ENCODE results near the gene YIF1A. TPM values are rescaled to one million over a fixed set of nuclear protein-coding genes. Genes with fewer than 3 reads are reported as not detected.
"Not testable (repeated sequence)": the region's sequence is repeated elsewhere in the genome, so short reads cannot be mapped to it uniquely, and the experiment has no call there.

The YIF1A gene
- total RNA-seq, 1 experiment from 2014 or later, result 188 TPM

DNA sequence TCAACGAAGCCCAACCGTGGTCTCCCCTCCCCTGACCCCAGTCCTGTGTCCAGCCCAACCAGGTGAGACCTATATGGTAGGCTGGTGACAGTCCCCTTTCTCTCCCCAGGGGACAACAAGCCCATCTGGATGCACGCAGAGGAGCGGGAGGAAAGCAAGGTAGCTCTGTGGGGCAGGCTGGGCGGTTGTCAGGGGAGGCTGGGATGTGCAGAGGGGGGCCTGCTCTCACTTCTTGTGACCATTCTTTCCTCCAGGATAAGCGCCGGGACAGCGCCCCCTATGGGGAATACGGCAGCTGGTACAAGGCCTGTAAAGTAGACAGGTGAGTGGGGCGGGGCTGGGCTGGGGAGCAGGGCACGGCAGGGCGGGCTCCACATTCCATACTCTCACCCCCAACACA lies 24.0 kb downstream of the YIF1A start:
- no peak for DNase-seq (ENCODE audit: low read depth)
- in situ Hi-C loops (cut with HindIII; ENCODE audit: low pct_unique_long_range_greater_than_20kb, low sequenced_read_pairs), result no loop called here

DNA sequence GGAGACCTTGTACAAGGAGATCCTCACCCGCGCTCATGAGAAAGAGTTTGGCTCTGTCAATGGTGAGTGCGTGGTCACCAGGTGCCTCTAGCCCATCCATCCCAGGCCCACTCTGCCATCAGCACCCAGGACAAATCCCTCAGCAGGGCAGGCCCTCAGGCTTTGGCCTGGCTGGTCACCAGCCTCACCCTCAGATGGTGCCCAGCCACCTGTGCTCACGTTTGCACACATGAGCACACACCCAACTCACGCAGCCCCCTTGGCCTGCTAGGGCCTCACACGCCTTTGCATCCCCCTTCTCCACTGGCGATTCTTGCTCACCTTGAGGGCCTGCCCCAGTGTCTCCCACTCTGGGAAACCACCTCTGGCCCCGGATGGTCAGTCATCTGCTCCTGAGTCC lies 24.6 kb downstream of the YIF1A start:
- no peak for DNase-seq (ENCODE audit: low read depth)
- in situ Hi-C loops (cut with HindIII; ENCODE audit: low pct_unique_long_range_greater_than_20kb, low sequenced_read_pairs), result no loop called here

DNA sequence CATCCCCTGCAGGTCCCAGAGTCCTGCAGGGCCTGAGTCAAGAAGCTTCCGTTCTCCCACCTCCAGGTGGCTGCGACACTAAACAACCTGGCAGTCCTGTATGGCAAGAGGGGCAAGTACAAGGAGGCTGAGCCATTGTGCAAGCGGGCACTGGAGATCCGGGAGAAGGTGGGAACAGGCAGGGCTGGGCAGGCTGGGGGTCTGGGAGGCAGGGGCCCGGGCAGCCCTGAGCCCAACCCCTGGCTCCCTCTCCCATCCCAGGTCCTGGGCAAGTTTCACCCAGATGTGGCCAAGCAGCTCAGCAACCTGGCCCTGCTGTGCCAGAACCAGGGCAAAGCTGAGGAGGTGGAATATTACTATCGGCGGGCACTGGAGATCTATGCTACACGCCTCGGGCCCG lies 25.2 kb downstream of the YIF1A start:
- in situ Hi-C loops (cut with HindIII; ENCODE audit: low pct_unique_long_range_greater_than_20kb, low sequenced_read_pairs), result no loop called here
- DNase-seq (ENCODE audit: low read depth), result no peak

DNA sequence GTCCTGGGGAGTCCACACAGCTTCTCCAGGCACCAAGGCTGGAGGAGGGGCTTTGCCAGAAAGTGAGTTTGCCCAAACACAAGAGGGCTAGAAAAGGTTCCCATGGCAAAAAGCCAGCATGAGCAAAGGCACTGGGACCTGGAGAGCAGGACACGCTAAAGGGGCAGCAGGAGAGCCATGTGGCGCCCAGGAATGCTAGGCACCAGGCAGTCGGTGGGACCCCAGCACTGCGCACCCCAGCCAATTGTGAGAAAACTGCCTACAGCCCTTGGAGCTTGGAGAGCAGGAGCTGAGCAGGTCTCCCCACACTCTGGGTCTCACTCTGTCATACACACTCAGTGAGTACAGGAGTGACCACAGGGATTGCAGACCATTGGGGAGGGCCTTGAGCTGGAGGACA lies 25.7 kb downstream of the YIF1A start:
- DNase-seq (ENCODE audit: low read depth), result no peak
- in situ Hi-C loops (cut with HindIII; ENCODE audit: low pct_unique_long_range_greater_than_20kb, low sequenced_read_pairs), result no loop called here

DNA sequence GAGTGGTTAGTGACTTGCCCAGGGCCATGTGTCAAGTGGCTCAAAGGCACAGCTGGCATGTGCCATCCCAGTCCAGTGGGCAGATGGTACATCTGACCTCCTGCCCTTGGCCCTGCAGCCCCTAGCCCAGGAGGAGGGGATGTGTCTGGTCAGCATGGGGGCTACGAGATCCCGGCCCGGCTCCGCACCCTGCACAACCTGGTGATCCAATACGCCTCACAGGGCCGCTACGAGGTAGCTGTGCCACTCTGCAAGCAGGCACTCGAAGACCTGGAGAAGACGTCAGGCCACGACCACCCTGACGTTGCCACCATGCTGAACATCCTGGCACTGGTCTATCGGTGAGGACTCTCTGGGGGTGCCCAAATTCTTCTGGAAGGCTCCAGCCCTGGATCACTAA lies 26.2 kb downstream of the YIF1A start:
- no peak for DNase-seq (ENCODE audit: low read depth)
- in situ Hi-C loops (cut with HindIII; ENCODE audit: low pct_unique_long_range_greater_than_20kb, low sequenced_read_pairs), result no loop called here

DNA sequence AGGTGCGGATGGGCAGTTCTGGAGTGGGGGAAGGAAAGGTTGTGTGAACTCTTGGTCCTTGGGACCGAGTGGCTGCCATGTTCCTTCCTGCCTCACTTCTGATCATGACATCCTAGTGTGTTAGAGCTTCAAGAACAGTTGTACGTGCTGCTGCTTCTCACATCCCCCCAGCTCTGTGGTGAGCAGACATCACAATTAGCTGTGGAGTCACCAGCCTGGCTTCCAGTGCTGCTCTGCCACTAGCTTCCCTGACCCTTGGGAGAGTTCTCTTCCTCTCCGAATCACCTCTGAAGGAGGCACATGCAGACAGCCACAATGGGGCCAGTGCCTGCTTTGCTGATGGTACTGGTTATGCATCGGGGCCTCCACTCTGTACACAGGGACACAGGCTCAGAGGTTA lies 26.8 kb downstream of the YIF1A start:
- in situ Hi-C loops (cut with HindIII; ENCODE audit: low pct_unique_long_range_greater_than_20kb, low sequenced_read_pairs), result no loop called here
- no peak for DNase-seq (ENCODE audit: low read depth)

DNA sequence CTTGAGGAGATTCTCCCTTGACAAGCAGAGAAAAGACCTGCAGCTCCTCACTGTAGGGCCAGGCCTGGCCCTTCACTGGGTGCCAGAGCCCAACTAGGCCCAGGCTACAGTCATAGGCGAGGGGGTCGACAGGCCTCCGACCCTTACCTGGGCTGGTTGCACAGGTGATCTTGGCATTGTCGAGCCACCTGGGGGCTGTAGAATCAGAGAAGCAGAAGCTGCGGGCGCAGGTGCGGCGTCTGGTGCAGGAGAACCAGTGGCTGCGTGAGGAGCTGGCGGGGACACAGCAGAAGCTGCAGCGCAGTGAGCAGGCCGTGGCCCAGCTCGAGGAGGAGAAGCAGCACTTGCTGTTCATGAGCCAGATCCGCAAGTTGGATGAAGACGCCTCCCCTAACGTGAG lies 27.4 kb downstream of the YIF1A start:
- no peak for DNase-seq (ENCODE audit: low read depth)
- in situ Hi-C loops (cut with HindIII; ENCODE audit: low pct_unique_long_range_greater_than_20kb, low sequenced_read_pairs), result no loop called here

DNA sequence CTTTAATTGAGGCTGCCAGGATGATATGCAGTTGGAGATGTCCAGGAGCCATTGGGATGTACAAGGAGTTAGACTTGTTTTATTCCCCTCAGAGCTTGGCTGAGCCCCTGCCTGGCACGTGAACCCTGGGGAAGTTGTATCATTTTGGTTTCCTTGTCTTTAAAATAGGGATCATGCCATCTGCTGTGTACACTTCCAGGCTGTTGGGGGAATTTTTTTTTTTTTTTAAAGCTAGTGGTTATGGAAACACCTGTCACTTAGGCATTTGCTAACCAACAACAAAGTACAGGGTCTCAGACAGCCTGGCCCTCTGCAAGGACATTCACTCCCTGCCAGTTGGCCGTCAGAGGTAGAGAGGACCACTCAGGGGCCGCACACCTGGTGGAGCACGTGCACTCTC lies 29.0 kb downstream of the YIF1A start:
- no peak for DNase-seq (ENCODE audit: low read depth)
- in situ Hi-C loops (cut with HindIII; ENCODE audit: low pct_unique_long_range_greater_than_20kb, low sequenced_read_pairs), result no loop called here

DNA sequence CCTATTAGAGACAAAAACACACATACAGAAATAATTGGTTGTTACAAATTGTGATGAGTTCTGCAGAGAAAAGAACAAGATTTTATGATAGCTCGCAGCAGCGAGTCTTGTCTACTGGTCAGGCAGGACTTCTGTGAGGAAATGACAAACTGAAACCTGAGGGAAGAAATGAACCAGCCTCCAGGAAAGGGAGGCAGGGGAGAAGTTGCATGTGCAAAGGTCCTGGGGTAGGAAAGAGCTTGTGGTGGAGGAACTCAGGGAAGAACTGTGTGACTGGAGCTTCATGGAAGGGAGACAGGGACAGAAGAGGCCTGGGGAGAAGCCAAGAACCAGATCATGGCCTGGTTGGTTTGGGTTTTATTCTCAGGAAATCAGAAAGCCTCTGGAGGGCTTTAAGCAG lies 29.7 kb downstream of the YIF1A start:
- DNase-seq (ENCODE audit: low read depth), result no peak
- in situ Hi-C loops (cut with HindIII; ENCODE audit: low pct_unique_long_range_greater_than_20kb, low sequenced_read_pairs), result no loop called here

DNA sequence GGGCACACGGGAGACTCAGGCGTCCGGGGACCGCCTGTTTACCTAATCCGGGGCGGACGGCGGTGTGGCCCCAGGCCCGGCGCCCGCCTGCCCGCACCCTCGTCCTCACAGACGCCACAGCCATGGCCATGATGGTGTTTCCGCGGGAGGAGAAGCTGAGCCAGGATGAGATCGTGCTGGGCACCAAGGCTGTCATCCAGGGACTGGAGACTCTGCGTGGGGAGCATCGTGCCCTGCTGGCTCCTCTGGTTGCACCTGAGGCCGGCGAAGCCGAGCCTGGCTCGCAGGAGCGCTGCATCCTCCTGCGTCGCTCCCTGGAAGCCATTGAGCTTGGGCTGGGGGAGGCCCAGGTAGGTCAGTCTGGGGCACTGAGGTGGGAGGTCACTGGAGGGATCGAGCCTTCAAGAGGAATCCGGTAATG lies 30.5 kb downstream of the YIF1A start:
- DNase-seq (ENCODE audit: low read depth), result no peak
- in situ Hi-C loops (cut with HindIII; ENCODE audit: low pct_unique_long_range_greater_than_20kb, low sequenced_read_pairs), result no loop called here

DNA sequence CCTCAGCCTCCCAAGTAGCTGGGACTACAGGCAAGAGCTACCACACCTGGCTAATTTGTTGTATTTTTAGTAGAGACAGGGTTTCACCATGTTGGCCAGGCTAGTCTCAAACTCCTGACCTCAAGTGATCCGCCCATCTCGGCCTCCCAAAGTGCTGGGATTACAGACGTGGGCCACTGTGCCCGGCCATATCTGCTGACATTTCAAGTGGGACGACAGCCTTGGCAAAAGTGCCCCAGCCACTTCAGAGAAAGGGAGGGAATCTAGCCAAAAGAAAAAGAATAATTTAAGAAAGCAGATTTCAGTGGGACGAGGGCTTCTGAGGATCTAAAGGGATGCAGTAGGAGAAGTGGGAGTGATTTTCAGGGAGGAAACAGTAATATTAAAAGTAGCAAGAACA lies 35.9 kb downstream of the YIF1A start:
- in situ Hi-C loops (cut with HindIII; ENCODE audit: low pct_unique_long_range_greater_than_20kb, low sequenced_read_pairs); DNase-seq (ENCODE audit: low read depth): not testable (repeated sequence)

DNA sequence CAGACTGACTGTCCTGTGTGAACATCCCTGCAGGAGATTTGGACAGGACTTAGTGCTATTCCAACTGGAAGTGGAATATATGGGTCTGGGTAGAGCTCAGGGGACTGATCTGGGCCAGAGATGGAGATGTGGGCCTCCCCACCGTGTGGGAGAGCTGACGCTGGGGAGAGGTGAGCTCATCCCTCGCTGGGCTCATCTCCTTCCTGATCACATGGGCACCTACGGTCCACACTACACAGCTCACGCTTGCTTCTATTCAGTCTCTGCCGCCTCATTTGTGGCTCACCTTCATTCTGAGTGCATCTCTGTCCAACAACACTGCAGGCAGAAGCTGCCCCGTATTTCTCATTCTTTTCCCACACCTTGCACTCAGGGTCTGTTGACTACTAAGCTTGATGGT lies 37.1 kb downstream of the YIF1A start:
- no peak for DNase-seq (ENCODE audit: low read depth)
- in situ Hi-C loops (cut with HindIII; ENCODE audit: low pct_unique_long_range_greater_than_20kb, low sequenced_read_pairs), result no loop called here

DNA sequence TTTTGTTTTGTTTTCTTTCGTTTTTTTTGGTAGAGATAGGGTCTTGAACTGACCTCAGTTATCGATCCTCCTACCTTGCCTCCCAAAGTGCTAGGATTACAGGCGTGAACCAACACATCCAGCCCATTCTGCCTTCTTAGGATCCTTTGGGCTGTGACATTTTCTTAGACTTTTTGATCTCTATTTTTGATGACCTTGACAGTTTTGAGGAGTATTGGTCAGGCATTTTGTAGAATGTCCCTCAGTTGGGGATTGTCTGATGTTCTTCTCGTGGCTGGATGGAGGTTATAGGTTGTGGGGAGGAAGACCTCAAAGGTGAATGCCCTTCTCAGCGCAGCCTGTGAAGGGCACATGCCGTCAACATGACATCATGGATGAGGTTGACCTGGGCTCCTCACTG lies 40.0 kb downstream of the YIF1A start:
- in situ Hi-C loops (cut with HindIII; ENCODE audit: low pct_unique_long_range_greater_than_20kb, low sequenced_read_pairs), result no loop called here
- no peak for DNase-seq (ENCODE audit: low read depth)

DNA sequence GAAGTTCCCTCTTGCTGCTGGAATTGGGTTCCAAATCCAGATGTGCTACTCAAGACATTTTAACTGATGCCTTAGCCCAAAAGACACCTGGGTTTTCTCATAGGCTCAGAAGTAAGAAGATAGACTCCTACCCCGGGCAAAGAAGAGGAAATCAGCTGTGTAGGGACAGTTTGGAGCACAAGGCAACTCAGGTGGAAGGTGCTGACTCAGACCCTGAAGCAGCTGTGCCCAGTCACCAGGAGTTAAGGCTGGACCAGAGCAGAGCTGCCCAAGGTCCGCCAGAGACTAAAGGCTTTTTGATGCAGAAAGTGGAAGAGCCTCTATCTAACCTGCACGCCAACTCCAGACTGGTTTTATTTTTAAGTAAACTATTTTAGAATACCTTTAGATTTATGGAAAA lies 41.1 kb downstream of the YIF1A start:
- no peak for DNase-seq (ENCODE audit: low read depth)
- in situ Hi-C loops (cut with HindIII; ENCODE audit: low pct_unique_long_range_greater_than_20kb, low sequenced_read_pairs), result no loop called here

DNA sequence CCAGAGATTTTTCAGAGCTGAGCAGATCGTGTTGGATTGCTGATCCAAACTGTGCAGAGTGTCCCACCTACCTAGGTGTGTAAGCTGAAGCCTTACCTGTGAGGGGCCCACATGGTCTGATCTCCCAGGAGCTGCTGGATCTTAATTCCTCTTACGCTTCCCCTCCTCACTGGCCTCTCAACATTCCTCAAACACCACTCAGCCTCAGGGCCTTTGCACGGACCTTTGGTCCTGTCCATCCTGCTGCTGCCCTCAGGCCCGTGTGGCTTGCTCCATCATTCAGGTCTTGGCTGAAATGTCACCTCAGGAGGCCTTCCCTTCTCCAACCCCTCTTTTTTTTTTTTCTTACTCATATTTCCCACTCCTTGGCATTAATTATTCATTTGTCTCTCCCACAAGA lies 41.6 kb downstream of the YIF1A start:
- in situ Hi-C loops (cut with HindIII; ENCODE audit: low pct_unique_long_range_greater_than_20kb, low sequenced_read_pairs), result no loop called here
- no peak for DNase-seq (ENCODE audit: low read depth)

DNA sequence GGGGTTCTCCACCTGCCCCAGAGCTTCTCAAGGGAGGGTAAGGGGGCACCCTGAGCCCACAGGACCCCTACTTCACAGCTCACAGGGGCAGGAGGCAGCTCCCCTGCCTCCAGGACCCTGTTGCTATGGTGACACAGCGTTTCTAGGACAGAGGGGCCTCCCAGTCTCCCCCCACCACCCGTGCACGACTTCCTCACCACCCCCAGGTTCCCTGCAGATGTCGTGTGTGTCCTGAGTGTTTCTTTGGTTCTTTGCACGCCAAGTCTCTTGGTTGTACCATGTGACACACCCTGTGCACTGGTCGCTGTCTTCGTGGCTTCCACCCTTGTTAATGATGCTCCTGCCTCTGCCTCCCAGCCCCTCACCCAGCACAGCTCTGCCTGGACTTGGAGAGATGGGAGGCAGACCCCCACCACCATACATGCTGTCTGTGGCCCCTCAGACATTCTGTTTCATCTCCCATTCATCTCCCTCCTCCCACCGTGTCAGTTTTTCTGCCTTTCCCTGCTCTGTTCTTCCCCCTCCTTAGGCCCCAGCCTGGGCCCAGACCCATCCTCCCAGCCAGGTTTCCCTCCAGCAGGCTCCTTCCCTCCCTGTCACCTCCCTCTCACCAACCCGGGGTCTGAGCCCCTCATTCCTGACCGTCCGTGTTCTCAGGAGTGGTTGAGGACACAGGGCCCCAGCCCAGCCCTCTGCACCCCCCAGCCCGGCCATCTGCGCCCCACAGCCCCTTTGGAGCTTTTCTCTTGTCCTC lies 45.0 kb downstream of the YIF1A start:
- in situ Hi-C loops (cut with HindIII; ENCODE audit: low pct_unique_long_range_greater_than_20kb, low sequenced_read_pairs), result no loop called here
- DNase-seq (ENCODE audit: low read depth), result no peak

DNA sequence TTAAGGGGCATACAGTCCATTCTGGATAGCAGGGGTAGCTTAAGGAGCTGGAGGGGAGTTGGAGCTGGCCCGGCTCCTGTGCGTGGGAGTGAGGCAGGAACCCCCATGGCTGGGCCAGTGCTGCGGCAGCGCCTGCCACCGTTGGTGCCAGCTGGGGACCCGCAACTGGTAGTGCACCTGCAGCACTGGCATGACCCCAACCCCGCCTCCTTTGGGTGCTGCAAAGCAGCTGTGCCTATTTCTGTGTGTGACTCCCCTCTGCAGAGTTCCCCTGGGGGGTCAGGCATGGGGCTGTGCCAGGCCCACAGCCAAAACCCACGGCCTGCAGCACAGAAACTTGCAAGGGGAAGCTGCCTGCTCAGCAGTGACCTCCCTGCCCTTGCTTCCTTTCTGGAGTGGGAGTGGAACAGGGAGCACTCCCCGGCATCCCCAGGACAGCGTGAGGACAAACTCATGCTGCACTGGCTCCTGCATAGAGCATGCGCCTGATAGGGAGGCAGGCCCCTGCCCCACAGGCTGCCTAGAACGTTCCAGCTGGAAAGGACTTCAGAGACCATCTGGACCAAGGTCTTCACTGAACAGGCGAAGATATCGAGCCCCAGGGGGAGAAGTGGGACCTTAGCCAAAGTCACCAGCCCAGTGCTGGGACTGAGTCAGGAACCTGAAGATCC lies 46.7 kb downstream of the YIF1A start:
- no peak for DNase-seq (ENCODE audit: low read depth)
- in situ Hi-C loops (cut with HindIII; ENCODE audit: low pct_unique_long_range_greater_than_20kb, low sequenced_read_pairs), result no loop called here

DNA sequence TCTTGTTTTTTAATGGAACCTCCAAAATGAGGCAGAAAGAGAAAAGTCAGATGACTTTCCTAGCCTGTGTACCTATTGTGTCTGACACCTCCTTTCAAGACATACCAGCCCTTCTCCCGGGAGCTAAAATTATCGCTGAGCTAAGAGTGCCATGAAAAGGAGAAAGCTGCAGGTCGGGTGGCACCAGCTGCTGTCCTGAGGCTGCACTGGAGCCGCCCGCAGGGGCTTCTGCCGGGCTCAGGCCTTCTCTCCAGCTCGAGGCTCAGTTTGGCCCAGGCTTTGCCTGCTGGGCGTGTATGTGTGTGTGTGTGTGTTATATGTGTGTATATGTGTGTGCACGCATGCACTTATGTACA lies 48.2 kb downstream of the YIF1A start:
- DNase-seq (ENCODE audit: low read depth), result no peak
- in situ Hi-C loops (cut with HindIII; ENCODE audit: low pct_unique_long_range_greater_than_20kb, low sequenced_read_pairs), result no loop called here

DNA sequence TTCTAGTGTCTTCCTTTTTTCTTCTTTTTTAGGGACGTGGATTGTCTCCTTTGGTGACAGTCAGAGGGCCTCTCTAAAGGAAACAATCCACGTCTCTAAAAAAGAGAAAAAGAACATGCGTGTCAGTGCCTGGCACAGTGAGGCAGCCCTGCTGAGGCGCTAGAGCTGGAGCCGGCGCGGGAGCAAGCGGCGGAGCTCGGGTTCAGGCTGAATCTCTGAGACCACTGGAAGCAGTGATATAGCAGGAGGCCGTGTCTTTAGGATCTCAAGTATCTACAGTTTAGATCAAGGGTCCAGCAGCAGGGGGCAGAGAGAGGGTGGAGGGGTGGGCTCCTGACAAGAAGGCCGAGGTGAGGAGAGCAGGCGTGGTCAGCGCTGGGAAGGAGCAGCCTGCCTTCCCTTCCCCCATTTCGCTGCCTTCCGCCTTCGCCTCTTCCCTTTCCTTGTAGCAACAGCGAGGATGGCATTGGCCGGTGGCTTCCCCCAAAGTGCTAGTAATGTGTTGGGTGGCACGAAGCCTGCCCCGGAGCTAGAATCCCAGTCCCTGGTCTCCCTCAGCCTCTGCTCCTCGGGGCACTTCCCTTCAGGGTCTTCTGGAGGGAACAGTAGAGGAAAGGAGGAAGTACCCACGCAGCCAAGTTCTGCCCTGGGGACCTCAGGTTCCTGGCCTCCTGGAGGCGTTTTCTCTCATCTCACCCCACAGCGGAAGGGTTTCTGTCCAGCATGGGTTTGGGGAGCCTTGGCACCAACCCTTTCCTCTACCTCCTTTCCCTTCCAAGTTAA lies 48.8 kb downstream of the YIF1A start:
- in situ Hi-C loops (cut with HindIII; ENCODE audit: low pct_unique_long_range_greater_than_20kb, low sequenced_read_pairs), result no loop called here
- DNase-seq (ENCODE audit: low read depth), result no peak

All from Caki2 (cell line).